ENCODE results near the gene AKAP6. TPM values are rescaled to one million over a fixed set of nuclear protein-coding genes. Genes with fewer than 3 reads are reported as not detected.

Gene AKAP6
- total and polyA plus RNA-seq, 2 of the 8 experiments (the other 6 are each of a cell fraction or from before 2014, with no cell fraction given), result 0.09 to 0.89 TPM

DNA sequence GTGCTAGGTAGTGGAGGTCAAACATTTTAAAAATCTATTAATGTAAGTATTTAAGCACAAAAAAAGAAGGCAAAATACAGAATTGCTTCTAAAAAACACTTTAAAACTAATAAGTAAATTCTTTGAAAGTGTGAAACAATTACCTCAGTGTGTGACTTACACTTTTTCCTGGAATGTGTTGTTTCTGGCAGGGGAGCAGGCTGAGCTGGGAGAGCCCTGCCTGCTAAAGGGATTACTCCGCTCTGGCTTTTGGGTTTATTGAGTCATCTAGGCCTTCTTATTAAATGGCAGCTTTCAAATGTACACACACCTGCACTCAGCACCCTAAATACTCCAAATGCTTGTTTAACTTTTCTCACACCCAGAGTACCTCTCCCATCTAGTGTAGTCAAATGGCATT, 279.8 kb downstream of the AKAP6 start:
- H2BK5ac ChIP-seq (ENCODE audit: low read depth, low read length), result no peak overlapping the region
- no peak for DNase-seq (ENCODE audit: low read depth in 1 of 2, low spot score in 2 of 2)
- H3K14ac ChIP-seq (ENCODE audit: insufficient read length), result no peak overlapping the region
- no peak overlapping the region for H2AK5ac ChIP-seq (ENCODE audit: low read depth, low read length)
- 0 out of 2 replicates have a peak overlapping the region, but pooled peaks have one; percentile 21 for H2BK20ac ChIP-seq (ENCODE audit: low read length)
- H3K79me1 ChIP-seq (ENCODE audit: low read depth, low read length), result no peaks in the 10 kb centered on the region
- no peak overlapping the region for H4K91ac ChIP-seq (replicated peaks; ENCODE audit: insufficient read length, low read length)
- no peak overlapping the region for H4K5ac ChIP-seq (ENCODE audit: insufficient read length, low read depth, low read length)
- H3K23ac ChIP-seq (ENCODE audit: insufficient read length), result no peak overlapping the region
- no peak overlapping the region for H2BK120ac ChIP-seq (replicated peaks; ENCODE audit: low read depth, low read length)
- H3K56ac ChIP-seq (replicated peaks; ENCODE audit: insufficient read length, low read depth, low read length), result no peak overlapping the region
- FAIRE-seq, result no peak
- no peak overlapping the region for H3K4me2 ChIP-seq (ENCODE audit: insufficient read depth in 1 of 2, low read depth in 2 of 2, low read length in 2 of 2)
- H4K8ac ChIP-seq (ENCODE audit: extremely low read depth, insufficient read depth, low read length), result no peak overlapping the region
- H3K18ac ChIP-seq (ENCODE audit: extremely low read depth, low read length), result no peak overlapping the region
- H3K27me3 ChIP-seq (replicated peaks in 1 of 4; ENCODE audit: control insufficient read depth in 3 of 4, extremely low read depth in 1 of 4, insufficient read depth in 3 of 4, low read length in 3 of 4), result no peaks in the 10 kb centered on the region
- 91% methylated on average over 1 of the region's 1 CpG; no CpG with 5 or more reads in 1 of the 2 experiments for WGBS, 2 experiments (ENCODE audit: extremely low coverage in 1 of 2, insufficient coverage in 1 of 2, insufficient read length in 1 of 2, insufficient replicate concordance in 2 of 2, low coverage in 1 of 2, low lambda C conversion rate in 2 of 2, missing lambda C conversion rate in 1 of 2)
- H3K9me3 ChIP-seq (ENCODE audit: insufficient read depth in 2 of 2, low read depth in 1 of 2, low read length in 1 of 2), result no peaks in the 10 kb centered on the region
- no peak overlapping the region for H3K27ac ChIP-seq (ENCODE audit: low read depth, low read length)
- 0 out of 2 replicates have a peak overlapping the region, but pooled peaks have one; percentile 19 for H2AFZ ChIP-seq (ENCODE audit: low read length)
- no peaks in the 10 kb centered on the region for H4K20me1 ChIP-seq (replicated peaks in 1 of 2; ENCODE audit: control insufficient read depth in 1 of 2, insufficient read depth in 2 of 2, low read length in 2 of 2)
- no peak overlapping the region for H3K9ac ChIP-seq (replicated peaks in 1 of 4; ENCODE audit: extremely low read depth in 1 of 4, low read depth in 3 of 4, low read length in 3 of 4)
- no peak overlapping the region for H3K4ac ChIP-seq (replicated peaks; ENCODE audit: insufficient read length, low read depth, low read length)
- H3K4me3 ChIP-seq (ENCODE audit: extremely low read depth in 1 of 4, insufficient read depth in 2 of 4, low read depth in 3 of 4, low read length in 4 of 4), result no peak overlapping the region
- no peak overlapping the region for H2BK12ac ChIP-seq (ENCODE audit: low read depth, low read length)
- no peaks in the 10 kb centered on the region for H3K36me3 ChIP-seq (ENCODE audit: control insufficient read depth in 2 of 4, insufficient read depth in 4 of 4, low read length in 3 of 4)
- H3K79me2 ChIP-seq (ENCODE audit: control insufficient read depth in 1 of 2, insufficient read depth in 2 of 2, low read length in 2 of 2), result no peaks in the 10 kb centered on the region
- no peaks in the 10 kb centered on the region for H3K23me2 ChIP-seq (ENCODE audit: low read depth, low read length)
- ChIA-PET CTCF (ENCODE audit: partially characterized antibody) (interaction anchor here (0.6 kb wide), 2 partner anchors 140 to 659 kb away, joined by 3 to 5 read pairs; no protein-coding TSS in a partner anchor), POLR2A (ENCODE audit: partially characterized antibody) (no interaction called here)
- H3K4me1 ChIP-seq (replicated peaks in 1 of 4; ENCODE audit: control insufficient read depth in 3 of 4, insufficient read depth in 4 of 4, low read length in 3 of 4), result no peaks in the 10 kb centered on the region
- no peak overlapping the region for H2BK15ac ChIP-seq (ENCODE audit: low read length)
- TF ChIP-seq RAD21 (IDR thresholded peaks at IDR 0.05 in 1 of 2, conservative IDR thresholded peaks at IDR 0.05 in 1 of 2; ENCODE audit: low read depth in 2 of 2, low read length in 2 of 2) (no peak), FOSL1 (IDR thresholded peaks at IDR 0.05; ENCODE audit: insufficient read depth, low read depth, low read length) (no peak)
